ENCODE results near the gene IREB2. TPM values are rescaled to one million over a fixed set of nuclear protein-coding genes. Genes with fewer than 3 reads are reported as not detected.

Gene IREB2
- total and polyA plus RNA-seq, 12 donors, result 6.0 to 39.8 (median 30.2) TPM

GRCh38 chr15:78393137-78393536 lies 44.9 kb upstream of the IREB2 start:
- Histone ChIP-seq H3K36me3 (no peaks in the 10 kb centered on the region), H3K27me3 (peaks cover 0 to 36% (median 4%) of the 10 kb centered on the region in 7 donors), H3K27ac (no peak overlapping the region), H3K4me1 (no peaks in the 10 kb centered on the region), H3K9me3 (no peaks in the 10 kb centered on the region), H3K4me3 (no peak overlapping the region)
- ATAC-seq, result no peak
- no peak for DNase-seq
- no peak for TF ChIP-seq CTCF (IDR thresholded peaks at IDR 0.05)
- intact Hi-C loops (cut with DNase I), result loop anchor here in 1 of 10 donors (10.0 kb wide), 1 partner anchor 48 kb away; the partner anchor contains the start of gene CRABP1
- WGBS, 2 donors, result 68 to 72% methylated on average over 1 of the region's 1 CpG

- ATAC-seq (no peak), DNase-seq (no peak)
- TF ChIP-seq CTCF (IDR thresholded peaks at IDR 0.05), result no peak
- Histone ChIP-seq H3K27me3 (peaks cover 0 to 34% (median 4%) of the 10 kb centered on the region in 7 donors), H3K36me3 (no peaks in the 10 kb centered on the region), H3K9me3 (no peaks in the 10 kb centered on the region), H3K4me1 (no peaks in the 10 kb centered on the region), H3K27ac (no peak overlapping the region), H3K4me3 (no peak overlapping the region)
- 87 to 91% methylated on average over 3 of the region's 3 CpGs for WGBS, 2 donors
- intact Hi-C loops (cut with DNase I), result loop anchor here in 1 of 10 donors (10.0 kb wide), 1 partner anchor 49 kb away; the partner anchor contains the start of gene CRABP1
These were observed 44.0 kb upstream of the IREB2 start for GRCh38 chr15:78394026-78394425.

- DNase-seq, result no peak
- peaks cover 0 to 6% (median 0%) of the 10 kb centered on the region in 9 donors for H3K4me1 ChIP-seq
- ATAC-seq, result no peak
- intact Hi-C loops (cut with DNase I), result loop anchor here in 1 of 10 donors (10.0 kb wide), 1 partner anchor 50 kb away; the partner anchor contains the start of gene CRABP1
- H3K27me3 ChIP-seq, result peaks cover 0 to 26% (median 9%) of the 10 kb centered on the region in 7 donors
- no peaks in the 10 kb centered on the region for H3K9me3 ChIP-seq
- H3K4me3 ChIP-seq, result no peak overlapping the region
- H3K27ac ChIP-seq, result no peak overlapping the region
- no peaks in the 10 kb centered on the region for H3K36me3 ChIP-seq
- WGBS, 2 donors, result 51 to 57% methylated on average over 13 of the region's 13 CpGs
- TF ChIP-seq CTCF (IDR thresholded peaks at IDR 0.05), result no peak
These were observed 42.9 kb upstream of the IREB2 start for GRCh38 chr15:78394981-78395616.

- no peak for TF ChIP-seq CTCF (IDR thresholded peaks at IDR 0.05)
- H3K9me3 ChIP-seq, result no peaks in the 10 kb centered on the region
- H3K27ac ChIP-seq, result no peak overlapping the region
- ATAC-seq, result no peak
- intact Hi-C loops (cut with DNase I), result loop anchor here in 1 of 10 donors (10.0 kb wide), 1 partner anchor 51 kb away; the partner anchor contains the start of gene CRABP1
- peaks cover 0 to 6% (median 0%) of the 10 kb centered on the region in 9 donors for H3K4me1 ChIP-seq
- no peaks in the 10 kb centered on the region for H3K36me3 ChIP-seq
- H3K4me3 ChIP-seq, result no peak overlapping the region
- peaks cover 0 to 19% (median 9%) of the 10 kb centered on the region in 7 donors for H3K27me3 ChIP-seq
- WGBS, 2 donors, result 87 to 93% methylated on average over 9 of the region's 9 CpGs
- no peak for DNase-seq
These were observed 41.7 kb upstream of the IREB2 start for GRCh38 chr15:78396186-78396814.

All from heart right ventricle (tissue), 16 donors.